ENCODE data around the gene BBS9.
A peak's percentile ranks its signal among the peaks of the same experiment; 100 is the strongest.
"Not testable (repeated sequence)": the region's sequence is repeated elsewhere in the genome, so short reads cannot be mapped to it uniquely, and the experiment has no call there.

Gene BBS9

DNA sequence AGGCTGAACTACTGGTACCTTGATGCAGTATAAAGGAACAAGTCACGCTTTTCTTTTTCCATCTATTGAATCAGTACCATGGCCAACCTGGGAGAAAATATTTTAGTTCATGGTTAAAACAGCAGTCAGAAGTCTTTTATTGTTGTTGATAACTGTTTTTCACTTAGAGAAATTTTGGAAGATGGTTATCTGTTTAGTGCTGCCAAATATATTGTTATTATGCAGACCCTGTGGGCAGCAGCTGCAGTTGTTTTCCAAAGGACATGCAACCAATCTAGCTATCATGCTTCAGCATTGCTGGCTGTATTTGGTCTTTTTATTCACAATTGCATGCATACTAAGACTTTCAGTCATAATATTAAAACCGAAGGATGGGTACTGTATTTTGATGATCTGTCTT, 169.5 kb downstream of the BBS9 start:
- DNase-seq: no peak

DNA sequence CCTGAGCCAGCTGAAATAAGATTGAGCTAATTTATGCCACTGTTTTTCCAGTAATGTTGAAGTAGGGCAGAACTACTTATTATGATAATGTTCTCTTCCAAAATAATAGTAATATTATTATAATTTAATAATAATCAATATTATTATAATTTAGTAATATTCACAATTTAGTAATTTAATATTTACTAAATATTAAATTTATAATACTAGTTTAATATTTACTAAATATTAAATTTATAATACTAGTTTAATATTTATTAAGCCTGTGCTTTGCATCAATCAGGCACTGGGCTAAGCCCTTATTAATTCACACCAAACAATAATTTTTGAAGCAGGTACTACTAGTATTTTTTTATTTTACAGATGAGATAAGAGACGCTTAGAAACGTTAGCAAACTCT, 170.1 kb downstream of the BBS9 start:
- DNase-seq: no peak

DNA sequence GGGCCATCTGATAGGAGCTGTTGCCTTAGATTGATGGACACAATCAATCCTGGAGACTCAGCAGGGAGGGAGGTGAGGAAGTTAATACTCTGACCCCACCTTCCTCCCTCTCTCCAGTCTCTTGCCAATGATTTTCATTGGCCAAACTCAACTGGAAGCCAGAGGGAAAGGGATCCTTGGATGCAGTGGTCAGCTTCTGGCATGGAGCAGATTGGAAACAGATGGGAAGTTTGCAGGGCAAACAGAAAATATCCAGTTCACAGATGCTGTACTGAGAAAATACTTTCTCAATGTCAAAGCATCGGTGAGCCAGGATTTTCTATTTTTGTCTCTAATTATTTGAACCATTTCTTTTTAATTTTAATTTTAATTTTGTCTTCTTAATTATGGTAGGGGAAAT, 170.8 kb downstream of the BBS9 start:
- DNase-seq: no peak

DNA sequence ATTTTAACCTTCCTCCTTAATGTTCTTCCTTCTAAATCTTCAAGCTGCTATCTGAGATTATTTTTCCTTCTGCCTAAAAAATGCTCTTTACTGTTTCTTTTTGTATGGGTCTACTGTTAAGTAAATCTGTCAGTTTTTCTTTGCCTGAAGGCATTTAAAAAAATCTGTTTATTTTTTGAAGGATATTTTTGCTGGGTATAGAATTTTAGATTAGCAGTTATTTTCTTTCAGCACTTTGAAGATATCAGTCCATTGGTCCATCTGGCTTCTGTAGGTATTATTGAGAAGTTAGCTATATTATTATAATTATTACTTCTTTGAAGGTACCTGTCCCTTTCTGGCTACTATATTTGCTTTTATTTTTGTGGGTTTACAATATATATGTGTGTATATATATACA, 171.4 kb downstream of the BBS9 start:
- DNase-seq: no peak

DNA sequence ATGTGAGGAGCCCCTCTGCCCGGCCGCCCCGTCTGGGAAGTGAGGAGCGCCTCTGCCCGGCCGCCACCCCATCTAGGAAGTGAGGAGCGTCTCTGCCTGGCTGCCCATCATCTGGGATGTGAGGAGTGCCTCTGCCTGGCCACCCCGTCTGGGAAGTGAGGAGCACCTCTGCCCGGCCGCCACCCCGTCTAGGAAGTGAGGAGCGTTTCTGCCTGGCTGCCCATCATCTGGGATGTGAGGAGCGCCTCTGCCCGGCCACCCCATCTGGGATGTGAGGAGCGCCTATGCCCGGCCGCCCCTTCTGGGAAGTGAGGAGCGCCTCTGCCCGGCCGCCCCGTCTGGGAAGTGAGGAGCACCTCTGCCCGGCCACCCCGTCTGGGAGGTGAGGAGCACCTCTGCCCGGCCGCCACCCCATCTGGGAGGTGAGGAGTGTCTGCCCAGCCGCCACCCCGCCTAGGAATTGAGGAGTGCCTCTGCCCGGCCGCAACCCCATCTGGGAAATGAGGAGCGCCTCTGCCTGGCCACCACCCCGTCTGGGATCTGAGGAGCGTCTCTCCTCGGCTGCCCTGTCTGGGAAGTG, 174.7 kb downstream of the BBS9 start:
- DNase-seq: not testable (repeated sequence)

DNA sequence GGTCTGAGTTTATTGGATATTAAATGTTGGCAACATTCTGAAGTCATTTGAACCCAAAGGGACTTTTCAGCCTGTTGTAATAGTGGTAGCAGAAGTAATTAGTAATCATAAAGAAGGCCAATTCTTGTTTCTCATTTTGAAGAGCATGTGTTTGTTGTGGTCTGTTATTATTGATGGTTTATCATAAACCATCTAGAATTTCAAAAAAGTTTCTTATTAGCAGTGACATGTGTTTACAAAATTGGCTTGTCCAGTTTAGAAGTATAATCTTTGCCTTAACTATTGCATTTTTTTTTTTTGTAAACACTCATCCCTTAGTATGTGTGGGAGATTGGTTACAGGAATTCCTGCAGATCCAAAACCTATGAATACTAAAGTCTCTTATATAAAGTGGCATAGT, 177.8 kb downstream of the BBS9 start:
- DNase-seq: no peak

DNA sequence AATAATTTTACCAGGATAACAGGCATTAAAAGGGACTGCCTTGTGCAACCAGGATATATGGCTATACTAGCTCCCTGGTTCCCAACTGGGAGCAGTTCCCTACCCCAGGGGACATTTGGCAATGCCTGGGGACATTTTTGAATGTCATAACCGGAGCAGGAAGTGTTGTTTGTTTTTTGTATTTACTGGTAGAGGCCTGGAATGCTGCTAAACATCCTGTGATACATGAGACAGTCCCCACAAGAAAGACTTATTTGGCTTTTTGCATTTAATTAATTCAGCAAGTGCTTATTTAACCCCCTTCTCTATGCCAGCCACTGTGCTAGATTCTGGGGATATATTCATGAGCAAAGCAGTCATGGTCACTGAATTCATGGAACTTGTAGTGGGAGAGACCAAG, 181.2 kb downstream of the BBS9 start:
- no peak for DNase-seq

DNA sequence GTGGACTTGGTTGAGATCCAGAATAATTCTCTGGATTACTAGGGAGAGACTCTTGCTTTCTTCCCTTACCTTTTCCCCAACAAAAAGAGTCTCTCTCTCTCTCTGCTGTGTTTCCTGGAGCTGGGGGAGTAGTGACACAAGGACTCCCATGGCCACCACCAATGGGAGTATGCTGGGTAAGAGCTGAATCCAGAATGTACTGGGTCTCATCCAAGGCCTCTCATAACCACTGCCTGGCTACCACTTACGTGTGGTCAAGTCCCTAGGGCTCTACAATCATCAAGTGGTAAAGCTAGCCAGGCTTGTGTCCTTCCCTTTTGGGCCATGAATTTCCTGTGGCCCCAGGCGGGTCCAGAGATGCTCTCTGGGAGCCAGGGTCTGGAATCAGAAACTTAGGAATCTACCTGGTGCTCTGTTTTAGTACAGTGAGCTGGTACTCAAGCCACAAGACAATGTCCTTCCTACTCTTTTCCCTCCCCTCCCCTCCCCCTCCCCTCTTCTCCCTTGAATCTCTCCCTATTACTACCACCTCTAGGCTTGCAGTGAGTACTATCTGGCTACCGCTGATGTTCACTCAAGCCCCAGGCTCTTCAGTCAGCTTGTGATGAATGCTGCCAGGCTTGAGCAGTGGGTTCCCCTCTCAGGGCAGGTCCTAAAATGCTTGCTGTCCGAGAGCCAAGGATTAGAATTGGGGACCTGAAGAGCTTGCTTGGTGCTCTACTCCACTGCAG, 196.6 kb downstream of the BBS9 start:
- no peak for DNase-seq

DNA sequence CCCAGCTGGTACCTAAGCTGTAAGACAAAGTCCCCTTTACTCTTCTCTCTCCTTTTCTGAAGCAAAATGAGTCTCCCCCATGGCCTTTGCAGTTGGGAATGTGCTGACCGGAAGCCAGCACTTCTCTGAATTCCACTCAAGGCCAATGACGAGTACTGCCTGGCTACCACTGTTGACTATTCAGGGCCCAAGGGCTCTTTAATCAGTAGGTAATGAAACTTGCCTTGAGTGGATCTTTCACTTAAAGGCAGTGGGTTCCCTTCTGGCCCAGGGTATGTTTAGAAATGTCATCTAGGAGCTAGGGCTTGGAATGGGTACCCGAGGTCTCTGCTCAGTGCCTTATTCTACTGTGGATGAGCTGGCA, 197.1 kb downstream of the BBS9 start:
- no peak for DNase-seq

DNA sequence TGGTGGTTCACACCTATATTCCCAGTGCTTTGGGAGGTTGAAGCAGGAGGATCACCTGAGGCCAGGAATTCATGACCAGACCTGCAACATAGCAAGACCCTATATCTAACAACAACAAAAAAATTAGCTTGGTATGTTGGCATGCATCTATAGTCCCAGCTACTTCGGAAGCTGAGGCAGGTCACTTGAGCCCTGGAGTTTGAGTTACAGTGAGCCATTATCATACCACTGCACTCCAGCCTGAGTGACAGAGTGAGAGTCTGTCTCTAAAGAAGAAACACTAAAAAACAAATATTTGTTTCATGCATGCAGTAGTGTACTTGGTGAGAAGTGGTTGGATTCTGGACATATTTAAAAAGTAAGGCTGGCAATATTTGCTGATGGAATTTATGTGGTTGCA, 198.1 kb downstream of the BBS9 start:
- no peak for DNase-seq

DNA sequence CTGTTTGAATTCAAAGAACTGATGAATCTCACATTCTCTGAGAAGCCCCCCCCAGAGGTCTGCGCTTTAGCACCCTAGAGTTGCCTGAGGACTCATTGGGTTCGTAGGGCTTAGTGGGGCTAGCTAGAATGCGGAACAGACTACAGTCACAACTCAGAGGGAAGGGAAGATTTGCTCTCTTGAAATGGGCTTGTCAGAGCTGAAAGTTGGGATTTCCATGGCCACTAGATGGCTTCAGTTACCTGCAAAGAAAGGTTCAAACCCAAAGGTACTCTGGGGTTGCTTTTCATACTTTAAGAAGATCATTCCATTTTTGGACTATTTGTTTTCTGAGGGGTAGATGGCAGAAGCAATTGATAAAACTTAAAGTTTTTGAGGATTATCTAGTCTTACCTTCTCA, 205.0 kb downstream of the BBS9 start:
- DNase-seq: peak; percentile 42

DNA sequence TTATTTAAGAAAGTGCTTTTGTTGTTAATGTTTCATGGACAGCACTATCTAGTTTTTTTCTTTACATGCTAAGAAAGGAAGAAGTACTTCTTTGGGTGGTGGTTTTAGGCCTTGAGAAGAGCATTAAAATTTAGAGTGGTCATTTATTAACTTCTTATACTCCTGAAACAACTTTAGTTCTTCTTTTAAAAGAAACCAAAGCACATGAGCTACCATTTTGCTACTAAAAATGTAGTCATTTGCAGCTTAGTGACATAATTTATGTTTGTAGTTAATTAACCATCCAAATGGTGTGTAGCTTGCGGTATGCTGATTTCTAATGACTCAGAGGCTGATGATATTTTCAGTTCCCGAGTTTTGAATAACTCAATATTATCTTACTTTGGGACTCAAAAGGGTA, 207.5 kb downstream of the BBS9 start:
- DNase-seq: no peak

DNA sequence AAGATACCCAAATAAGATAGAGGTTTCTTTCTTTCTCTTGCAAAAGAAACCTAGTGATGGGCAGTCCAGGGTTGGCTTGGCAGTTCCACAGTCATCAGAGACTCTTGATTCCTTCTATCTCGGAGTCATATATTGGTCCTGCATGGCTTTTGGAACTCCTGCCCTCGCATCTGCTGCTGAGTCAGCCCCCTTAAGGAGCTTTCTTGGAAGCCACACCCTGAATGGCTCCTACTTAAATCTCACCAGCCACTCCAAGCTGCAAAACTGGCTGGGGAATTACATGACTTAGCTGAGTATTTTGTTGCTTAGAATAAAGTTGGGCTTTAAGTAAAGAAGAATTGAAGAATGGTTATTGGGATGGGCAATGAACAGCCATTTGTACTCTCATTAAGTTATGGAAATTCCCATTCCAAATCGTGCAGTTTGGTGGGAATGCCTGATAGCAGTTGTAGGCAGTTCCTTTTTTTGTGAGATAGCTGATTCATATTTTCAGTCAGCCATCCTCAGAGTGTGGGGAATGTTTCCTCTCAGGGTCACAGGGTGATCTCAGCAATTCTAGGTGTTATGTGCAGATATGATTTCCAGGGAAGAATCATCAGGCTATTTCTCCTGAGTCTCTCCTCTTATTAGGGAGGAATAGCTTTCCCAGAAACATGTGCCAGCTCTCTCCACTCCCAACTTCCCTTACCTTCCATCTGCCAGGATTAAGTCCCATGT, 209.9 kb downstream of the BBS9 start:
- no peak for DNase-seq

DNA sequence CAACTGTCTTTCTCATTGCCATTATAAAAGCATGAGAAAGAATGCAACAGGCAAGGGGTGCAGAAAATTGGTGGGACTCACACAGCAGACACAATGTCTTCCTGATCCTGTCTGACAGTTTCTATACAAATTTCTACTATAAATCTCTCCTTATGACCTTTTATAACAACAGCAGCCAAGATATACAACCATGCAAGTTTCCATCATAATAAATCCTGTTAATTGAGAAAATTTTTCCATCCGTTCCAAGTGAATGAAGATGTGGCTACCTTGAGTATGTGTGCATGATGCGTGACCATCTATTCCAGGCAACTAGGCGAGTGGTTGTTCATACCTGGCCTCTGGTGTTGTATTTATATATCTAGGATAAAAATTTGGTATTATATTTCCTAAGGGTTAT, 216.7 kb downstream of the BBS9 start:
- no peak for DNase-seq

DNA sequence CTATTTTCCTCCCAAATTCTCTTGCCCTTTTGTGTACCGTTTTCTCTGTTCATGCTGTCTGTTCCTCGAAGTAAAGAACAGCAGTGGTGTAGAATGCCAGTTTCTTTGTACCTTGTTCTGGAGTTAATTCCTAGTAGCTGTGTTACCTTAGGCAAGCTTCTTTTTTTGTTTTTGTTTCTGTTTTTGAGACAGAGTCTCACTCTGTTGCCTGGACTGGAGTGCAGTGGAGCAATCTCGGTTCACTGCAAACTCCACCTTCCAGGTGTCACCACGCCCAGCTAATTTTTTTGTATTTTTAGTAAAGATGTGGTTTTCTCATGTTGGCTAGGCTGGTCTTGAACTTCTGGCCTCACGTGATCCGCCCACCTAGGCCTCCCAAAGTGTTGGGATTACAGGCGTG, 221.2 kb downstream of the BBS9 start:
- no peak for DNase-seq

DNA sequence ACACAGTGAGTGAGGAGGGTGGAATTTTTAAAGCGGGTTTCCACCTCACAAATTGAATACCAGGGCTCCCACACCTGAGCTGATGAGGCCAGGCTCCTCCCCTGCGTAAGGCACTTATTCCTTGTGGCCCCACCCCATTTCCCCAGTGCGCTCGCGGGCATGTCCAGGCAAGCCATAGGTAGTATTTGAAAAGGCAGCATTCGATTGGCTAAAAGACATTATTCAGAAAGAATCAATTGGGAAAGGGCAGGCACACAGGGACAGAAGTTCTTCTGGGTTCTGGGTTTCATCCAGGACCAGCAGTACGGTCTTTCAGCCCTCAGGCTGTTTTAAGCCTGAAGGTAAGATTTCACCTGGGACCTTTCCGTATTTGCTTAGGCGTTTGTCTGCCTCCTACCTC, 222.3 kb downstream of the BBS9 start:
- no peak for DNase-seq

DNA sequence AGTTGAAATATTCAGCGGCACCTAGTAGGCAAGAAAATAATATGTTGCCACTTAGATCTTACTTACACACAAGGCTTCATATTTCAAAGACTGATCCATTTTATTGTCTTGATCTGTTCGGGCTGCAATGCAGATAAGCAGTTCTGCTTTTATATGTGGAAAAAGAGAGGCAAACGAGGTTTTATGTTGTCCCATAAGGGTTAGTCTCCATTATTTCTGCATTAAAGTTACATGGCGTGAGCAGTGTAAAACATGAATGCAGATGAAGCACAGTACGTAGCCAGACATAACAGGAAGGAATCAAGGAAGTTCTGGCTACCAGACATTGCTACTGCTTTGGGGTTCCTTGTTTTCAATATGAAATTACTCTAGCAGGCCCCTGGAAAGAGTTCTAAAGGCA, 224.8 kb downstream of the BBS9 start:
- no peak for DNase-seq

DNA sequence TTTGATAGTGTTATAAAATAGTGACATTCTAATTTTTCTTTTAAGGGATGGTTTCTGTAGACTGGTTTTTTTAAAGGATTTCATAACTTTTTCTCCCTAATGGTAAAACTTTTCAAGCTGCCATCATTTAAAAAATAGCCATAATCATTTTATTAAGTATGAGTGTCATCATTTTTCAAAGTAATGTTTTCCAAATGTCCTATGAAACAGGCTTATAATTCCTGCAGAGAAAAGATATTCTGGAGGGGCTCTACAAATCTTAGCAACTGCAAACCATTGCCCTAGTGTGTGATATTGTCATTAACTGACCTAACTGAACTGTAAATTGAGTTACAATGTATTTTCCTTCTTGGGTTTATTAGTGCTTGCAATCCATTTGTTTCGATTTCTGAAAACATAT, 226.0 kb downstream of the BBS9 start:
- DNase-seq: no peak

DNA sequence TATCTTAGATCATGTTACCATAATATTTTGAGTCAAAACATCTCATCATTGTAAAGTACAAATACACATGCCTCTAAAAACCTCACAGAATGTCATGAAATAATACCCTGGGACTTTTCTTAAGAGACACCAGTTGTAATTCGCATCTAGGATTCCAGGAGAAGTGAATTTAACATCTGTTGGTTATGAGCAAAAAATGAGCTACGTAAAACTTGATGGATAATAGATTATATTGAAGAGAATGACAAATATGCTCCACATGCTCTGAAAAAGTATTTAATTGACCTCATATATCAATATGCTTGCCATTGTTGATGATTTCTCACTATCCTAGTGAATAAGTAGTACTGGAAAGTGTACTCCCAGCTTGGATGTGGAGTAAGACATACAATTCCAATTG, 227.0 kb downstream of the BBS9 start:
- no peak for DNase-seq

DNA sequence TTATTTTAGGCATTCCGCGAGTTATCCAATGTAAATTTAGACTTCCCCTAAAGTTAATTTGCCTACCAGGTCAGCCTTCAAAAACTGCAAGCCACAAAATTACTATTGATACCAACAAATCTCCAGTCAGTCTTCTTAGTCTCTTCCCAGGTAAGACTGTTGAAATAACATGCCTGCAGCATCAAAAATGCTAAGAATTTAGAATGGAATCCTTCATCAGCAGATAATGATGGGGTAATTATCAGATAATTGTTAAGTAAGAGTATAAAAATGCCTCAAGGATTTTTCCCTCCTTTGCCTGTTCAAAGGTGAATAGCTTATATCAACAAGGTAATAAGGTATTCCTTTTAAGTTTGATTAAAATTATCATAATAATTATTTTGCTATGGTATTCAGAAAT, 228.5 kb downstream of the BBS9 start:
- no peak for DNase-seq

DNA sequence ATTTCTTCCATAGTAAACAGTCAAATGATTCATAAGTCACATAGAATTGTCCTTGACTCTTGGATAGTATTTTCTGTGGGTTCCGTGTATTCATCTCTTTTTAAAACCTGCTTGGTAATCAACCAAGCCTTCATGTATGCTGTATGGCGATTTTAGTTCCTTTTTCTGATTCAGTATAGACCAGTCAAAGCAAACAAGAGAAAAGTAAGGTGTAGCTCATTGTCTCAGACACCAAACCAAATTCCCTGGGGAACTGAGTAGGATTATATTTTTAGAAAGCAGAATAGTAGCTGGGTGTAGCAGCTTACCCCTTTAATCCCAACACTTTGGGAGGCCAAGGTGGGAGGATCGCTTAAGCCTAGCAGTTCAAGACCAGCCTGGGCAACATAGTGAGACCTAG, 240.5 kb downstream of the BBS9 start:
- DNase-seq: no peak

DNA sequence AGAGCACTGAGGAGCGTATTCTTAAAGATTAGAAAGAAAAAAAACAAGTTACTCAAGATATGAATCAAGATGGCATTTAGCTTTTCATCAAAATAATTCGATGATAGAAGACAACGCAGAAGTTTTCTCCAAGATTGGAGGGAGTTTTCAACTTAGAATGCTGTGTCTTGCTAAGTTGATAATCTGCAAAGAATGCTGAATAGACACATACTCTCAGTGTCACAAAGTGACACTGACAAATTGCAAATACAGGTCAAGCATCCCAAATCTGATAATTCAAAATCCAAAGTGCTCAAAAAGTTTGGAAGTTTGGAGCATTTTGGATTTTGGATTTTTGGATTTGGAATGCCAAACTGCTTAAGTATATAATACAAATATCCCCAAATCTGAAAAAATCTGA, 243.8 kb downstream of the BBS9 start:
- no peak for DNase-seq

DNA sequence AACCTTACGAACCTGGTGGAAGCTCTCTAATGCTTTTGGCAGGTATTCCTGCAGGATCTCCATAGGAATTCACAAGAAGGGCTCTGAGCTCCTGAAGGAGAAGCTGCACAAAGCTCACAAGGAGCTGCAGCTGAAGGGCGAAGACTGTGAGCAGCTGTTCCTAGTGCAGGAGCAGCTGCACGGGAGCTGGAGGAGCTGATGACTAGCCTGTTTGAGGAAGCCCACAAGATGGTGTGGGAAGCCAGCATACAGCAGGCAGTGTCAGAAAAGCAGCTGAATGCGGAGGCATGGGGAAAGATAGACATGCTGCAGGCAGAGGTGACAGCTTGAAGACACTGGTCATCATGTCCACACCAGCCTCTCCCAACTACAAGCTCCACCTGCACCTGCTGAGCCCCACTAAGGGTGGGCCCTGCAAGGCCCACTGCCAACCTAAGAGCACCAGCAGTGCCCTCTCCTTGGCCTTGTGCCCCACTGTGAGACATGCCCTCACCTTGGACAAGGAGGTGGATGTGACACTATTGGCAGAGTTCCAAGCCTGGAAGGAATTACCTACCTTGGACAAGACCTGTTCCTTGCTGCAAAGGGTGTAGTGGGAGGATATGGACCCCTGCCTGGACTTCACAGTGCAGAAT, 250.6 kb downstream of the BBS9 start:
- no peak for DNase-seq

DNA sequence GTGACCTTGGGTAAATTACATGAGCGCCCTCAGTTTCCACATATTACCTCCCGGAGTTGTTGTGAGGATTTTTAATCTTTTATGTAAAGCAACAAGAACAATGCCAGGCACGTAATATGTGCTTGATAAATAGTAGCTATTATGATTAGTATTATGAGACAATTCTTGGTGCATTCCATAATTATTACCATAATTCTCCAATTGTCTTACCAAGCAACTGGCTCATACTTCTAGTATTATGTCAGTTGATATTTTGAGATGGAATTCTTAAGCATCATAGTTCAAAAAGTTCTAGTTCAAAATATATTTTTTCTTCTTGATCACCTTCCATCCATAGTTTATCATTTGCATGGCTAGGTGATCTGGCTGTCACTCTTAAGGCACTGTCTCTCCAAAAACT, 259.0 kb downstream of the BBS9 start:
- no peak for DNase-seq
